ENCODE results near the gene RBM20.
"Not testable (repeated sequence)": the region's sequence is repeated elsewhere in the genome, so short reads cannot be mapped to it uniquely, and the experiment has no call there.

The RBM20 gene

DNA sequence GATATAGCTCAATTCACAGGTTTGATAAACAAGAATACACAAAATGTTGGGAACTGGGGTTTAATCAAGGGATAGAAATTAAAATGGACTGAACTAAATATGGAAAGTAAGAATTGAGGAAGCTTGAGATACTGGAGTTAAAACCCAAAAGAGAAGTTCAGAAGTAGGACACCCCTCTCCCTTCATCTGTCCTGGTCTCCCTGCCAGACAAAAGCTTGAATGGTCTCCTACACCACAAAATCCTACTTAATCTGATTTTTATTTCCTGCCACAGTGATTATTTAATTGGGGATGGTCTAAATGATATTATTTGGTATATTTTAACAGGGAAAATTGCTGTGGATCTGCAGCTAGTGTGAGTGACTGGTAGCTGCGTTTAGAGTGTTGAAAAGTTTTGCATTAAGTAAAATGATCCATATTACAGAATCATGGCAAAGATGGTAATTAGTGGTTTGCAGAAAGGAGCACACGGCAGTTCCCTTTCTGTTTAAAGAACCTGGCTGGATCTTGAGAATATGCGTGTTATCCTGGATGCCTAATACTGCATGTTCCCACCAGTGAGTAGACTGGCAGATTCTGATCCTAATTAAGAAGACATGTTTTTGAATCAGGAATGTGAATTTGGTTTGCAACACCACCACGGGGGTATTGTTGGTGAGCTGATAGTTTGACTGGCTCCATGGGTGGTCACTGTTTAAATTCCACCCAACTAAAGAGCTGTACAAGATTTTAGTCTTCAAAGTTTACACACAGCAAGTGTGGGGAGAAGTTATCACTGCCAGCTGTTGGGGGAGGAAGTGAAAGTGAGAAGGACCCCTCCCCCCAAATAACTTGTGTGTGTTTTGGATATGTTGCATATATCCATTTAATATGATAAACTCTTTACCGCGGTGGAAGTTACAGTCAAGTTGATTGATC lies 5.5 kb downstream of the RBM20 start:
- DNase-seq (ENCODE audit: low spot score), result no peak

DNA sequence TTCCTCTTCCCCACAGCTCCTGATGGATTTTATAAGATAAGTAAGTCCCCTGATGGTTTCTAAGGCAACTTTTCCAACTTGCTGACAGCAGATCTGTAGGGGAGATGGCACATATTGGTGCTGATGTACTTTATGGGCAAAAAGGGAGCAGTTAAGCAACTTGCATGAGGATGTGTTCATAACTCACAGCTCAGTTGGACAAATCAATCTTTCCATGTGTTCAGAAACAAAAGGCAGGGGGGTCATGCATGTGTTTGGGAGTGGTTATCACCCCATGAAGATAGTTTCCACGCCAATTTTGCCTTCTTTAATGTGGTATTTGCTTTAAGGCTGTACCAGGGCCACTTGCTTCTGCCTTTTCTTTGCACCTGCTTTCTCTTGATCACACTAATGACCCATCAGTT lies 6.1 kb downstream of the RBM20 start:
- DNase-seq (ENCODE audit: low spot score), result no peak

DNA sequence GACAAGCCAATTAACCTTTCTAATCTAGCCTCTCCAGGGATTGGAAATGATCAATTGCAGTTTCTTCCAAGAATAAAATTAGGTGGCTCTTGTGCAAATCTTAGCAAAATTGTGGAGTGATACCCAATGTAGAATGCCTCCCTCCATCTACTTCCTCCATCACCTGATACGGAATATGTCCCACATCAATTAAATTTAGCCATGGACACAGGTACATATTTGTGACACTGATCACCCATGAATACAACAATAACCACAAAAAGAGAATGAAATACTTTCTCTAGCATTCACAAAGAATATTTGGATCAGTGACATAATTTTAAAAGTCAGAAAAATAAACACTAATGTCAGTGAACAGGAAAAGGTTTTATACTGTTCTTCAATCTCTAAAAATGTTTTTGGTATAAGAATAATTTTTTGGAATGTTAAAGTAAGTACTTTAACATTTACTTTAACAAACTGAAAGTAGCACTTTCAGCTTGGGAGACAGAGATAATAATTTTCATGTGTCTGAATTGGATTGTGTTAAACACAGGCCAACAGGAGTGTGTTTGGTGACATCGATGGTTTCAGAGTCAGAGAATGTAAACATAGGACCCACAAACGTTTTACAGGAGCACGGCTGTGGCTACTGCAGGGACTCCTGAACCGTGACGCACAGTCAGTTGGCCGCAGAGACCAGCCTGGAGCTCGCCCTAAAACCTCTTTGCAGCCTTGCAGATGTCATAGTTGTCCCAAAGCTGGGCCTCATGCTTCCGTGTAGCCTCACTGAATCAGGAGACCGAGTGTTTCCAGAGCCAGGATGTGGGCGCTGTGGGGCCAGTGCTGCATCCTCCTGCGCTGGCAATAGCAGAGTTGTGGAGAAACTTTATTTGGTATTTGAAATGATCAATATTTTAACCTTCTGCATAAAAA lies 7.2 kb downstream of the RBM20 start:
- no peak for DNase-seq (ENCODE audit: low spot score)

DNA sequence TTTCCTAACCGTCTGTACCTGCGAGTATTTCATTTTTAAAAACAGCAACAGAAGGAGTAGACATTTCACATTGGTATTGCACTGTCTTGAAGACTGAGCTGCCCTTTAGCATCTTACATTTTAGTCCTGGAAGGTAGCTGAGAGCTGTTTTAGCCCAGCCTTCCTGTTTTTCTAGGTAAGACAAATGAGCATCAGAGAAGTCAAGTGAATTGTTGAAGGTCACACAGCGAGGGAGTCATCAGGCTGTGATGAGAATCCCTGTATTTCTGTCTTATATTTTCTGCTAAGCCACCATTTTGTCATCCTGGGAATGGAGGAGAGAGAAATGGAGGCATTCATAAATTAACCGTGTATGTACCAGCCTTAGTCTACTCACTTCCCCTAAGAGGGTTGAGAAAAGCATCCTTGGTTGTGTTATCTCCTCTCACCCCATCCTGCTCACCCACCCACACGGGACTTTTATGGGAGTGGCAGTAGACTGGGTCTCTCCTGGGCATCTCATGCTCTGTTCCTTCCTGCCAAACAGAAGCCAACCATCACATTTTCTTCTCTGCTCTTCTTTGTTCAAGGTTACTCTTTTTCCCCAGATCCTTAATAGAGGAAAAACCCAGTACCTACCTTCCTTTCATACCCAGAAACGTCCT lies 8.5 kb downstream of the RBM20 start:
- DNase-seq (ENCODE audit: low spot score), result no peak

DNA sequence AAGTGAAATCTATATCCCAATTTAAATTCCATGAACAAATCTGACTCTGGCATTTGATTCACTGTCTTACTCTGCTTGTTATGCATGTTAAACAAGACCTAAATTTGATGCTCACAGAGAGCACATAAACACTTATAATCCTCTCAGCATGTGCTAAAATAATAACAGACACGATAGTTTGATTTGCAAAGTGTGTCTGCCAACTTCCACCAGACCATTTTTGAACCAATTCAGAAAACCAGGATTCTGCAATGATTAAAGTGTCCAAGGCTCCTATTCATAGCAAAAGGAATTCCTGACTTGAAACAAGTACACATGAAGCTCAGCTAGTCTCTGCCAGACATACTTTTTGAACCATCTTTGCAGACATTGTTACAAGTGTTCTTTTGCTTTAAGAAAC lies 11.2 kb downstream of the RBM20 start:
- no peak for DNase-seq (ENCODE audit: low spot score)

DNA sequence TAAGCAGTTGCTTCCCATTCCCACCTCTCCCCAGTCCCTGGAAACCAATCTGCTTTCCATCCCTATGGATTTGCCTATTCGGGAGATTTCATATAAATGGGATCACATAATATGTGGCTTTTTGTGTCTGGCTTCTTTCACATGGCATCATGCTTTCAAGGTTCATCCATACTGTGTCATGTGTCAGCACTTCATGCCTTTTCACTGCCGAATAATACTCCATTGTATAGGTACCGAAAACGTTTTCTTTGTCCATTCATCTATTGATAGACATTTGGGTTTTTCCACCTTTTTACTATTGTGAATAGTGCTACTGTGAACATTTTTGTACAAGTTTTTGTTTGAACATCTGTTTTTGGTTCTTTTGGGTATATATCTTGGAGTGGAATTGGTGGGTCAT lies 12.5 kb downstream of the RBM20 start:
- no peak for DNase-seq (ENCODE audit: low spot score)

DNA sequence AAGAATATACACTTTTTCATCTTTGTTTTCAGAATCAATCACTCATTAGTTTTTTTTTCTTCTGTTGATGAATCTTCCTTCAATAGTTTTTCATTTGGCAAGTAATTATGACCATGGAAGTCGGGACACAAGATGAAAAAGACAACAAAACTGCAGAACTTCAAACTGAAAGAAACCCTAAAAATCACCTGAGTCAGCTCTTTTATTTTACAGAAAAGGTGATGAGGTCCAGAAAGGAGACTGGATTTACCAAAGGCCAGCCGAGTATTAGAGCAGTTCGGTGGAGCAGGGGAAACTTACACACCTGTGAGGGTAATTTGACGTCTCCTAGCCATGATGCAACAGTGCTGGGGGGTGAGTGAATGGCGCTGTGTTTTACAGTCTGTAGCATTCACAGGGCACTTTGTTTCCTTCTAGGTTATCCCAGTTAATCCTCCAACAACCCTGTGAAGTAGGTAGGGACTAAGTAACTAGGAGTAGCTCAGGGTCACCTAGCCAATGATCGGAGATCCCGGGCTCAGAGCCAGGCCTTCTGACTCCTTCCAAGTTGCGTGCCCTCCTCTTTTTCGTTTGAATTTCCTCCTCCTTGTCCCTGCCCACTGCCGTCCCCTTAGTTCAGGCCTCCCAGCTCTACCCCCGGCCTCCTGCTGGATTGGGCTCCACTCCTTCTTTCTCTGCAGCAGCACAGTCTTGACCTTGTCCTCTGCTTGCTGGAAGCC lies 14.0 kb downstream of the RBM20 start:
- DNase-seq (ENCODE audit: low spot score), result no peak

DNA sequence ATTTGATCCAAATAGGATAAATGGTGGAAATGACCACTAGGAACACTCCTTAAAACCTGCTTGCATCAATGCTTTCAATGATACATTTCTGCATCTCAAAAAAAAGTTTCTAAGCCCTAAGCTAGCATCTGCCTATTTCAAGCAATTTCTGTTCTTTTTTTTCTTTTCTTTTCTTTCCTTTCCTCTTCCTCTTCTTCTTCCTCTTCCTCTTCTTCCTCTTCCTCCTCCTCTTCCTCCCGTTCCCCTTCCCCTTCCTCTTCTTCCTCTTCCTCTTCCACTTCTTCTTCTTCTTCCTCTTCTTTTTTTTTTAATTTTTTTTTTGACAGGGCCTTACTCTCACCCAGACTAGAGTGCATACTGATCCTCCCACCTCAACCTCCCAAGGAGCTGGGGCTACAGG lies 15.4 kb downstream of the RBM20 start:
- no peak for DNase-seq (ENCODE audit: low spot score)

DNA sequence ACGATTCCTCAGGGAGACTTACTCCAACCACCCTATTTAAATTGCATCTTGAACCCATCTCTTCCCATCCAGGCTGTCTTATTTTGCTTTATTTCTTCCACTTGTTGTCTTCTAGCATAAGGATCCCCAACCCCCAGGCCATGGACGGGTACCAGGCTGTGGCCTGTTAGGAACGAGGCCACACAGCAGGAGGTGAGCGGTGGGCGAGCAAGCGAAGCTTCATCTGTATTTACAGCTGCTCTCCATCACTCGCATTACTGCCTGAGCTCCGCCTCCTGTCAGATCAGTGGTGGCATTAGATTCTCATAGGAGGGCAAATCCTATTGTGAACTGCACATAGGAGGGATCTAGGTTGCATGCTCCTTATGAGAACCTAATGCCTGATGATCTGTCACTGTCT lies 16.2 kb downstream of the RBM20 start:
- DNase-seq (ENCODE audit: low spot score), result not testable (repeated sequence)

DNA sequence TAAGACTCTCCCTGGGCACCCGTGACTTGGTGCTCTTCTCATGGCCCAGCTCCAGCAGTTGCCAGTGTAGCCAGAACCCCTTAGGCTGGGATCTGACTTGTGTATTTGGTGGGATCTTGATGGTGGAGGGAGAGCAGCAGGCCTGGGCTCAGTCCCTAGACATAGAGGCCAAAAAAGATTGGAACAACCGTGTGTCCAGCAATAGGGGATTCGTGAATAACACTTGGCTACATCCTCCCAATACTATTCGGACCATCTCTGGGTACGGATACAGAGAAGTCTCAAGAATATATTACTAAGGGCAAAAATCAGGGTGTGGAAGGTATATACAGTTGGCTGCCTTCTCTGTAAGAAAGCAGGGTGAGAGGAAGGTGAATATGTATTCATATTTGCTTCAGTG lies 17.2 kb downstream of the RBM20 start:
- no peak for DNase-seq (ENCODE audit: low spot score)

DNA sequence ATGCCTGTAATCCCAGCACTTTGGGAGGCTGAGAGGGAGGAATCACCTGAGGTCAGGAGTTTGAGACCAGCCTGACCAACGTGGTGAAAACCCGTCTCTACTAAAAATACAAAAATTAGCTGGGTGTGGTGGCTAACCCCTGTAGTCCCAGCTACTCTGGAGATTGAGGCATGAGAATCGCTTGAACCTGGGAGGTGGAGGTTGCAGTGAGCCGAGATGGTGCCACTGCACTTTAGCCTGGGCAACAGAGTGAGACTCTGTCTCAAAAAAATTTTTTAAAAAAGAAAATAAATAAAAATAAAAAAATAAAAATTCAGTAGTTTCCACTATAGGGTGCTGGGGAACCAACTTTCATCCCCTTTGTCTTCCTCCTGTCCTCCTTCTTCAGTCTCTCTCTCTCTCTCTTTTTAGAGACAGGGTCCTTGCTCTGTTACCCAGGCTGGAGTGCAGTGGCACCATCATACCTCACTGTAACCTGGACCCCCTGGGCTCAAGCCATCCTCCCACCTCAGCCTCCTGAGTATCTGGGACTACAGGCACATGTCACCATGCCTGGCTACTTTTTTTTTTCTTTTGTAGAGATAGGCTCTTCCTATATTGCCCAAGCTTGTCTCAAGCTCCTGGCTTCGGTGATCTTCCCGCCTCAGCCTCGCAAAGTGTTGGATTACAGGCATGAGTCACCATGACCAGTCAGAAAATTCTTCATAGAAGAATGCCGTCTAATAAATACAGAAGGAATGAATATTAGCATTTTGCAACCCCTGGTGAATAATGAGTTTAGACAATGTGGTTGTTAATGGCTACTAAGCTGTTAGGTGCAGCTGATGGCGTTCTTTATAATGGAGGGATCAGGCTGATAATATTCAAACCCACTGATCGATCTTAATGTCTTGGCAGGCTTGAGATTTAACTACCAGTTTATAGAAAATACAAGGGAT lies 20.6 kb downstream of the RBM20 start:
- DNase-seq (ENCODE audit: low spot score), result no peak

DNA sequence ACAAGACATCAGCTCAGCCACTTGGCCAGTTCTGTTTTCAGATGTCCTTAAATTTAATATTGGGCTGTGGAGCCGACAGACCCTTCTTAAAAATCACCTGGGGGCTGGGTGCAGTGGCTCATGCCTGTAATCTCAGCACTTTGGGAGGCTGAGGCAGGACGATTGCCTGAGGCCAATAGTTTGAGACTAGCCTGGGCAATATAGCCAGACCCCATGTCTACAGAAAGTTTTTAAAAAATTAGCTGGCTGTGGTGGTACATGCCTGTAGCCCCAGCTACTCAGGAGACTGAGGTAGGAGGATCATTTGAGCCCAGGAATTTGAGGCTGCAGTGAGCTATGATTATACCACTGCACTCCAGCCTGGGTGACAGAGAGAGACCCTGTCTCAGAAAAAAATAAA lies 22.1 kb downstream of the RBM20 start:
- not testable (repeated sequence) for DNase-seq (ENCODE audit: low spot score)

DNA sequence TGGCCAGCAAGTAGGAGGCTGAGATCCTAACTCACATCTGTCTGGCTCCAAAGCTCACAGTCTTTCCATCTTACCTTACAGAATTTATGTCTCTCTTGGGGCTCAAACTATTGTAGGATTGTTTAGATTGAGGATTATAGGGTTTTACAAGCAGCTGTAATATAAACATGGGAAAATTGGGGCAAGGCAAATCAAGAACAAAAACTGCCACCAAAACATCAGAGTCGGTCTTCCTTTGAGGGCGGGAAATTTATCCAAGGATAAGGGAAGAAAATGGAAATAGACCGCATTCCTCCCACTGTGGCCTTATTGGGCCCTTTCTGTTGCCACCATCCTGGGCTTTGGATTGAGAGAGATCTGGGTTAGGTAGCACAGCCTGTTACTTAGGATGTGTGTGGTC lies 22.5 kb downstream of the RBM20 start:
- DNase-seq (ENCODE audit: low spot score), result no peak

DNA sequence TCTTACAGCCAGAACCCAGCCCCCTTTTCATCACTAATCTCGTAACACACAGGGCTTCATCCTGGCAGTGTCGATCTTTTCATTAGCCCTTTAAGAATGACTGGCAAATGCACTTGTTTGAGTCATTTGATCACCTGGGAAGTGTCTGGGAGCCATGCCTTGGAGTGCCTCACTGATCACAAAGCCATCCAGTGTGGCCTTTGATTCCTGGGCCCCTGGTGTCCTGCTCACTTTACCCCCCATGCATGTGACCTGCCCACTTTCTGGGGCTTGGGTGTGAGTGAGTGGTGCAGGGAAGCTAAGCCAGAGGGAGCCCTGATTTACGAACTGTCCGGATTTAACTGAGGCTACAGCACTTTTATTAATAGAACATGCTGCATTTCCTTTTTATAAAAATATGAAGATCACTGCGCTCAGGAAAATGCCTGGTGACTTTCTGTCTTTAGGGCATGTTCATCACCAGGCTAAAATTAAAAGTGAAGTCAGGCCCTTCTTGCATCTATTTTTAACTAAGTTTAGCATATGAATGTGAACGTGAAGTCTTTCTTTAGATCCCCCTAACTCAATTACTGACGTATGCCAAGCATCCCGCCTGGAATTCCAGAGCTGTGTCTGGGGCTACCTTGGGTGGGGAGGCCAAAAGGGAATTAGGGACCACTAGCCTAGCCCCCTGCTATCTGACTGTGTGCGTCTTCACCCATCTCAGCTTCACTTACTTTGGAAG lies 23.6 kb downstream of the RBM20 start:
- DNase-seq (ENCODE audit: low spot score), result no peak

DNA sequence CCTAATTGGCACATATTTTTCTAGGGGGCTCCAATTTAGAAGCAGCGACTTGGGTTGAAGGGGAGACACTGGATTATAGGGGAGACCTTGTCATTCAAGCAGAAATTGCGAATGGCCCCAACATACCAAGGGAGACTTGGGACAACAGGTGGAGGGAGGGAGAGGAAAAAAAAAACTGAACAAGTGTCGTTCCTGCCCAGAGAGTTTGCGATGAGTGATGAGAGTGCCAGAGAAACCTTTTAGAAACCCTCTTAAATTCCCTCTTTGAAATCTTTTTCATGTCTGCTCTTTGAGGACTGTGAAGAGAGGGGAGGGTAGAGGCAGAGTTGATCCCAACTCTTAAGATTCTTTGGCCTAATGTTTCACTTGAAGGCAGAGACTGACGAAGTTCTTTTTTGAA lies 24.3 kb downstream of the RBM20 start:
- no peak for DNase-seq (ENCODE audit: low spot score)

DNA sequence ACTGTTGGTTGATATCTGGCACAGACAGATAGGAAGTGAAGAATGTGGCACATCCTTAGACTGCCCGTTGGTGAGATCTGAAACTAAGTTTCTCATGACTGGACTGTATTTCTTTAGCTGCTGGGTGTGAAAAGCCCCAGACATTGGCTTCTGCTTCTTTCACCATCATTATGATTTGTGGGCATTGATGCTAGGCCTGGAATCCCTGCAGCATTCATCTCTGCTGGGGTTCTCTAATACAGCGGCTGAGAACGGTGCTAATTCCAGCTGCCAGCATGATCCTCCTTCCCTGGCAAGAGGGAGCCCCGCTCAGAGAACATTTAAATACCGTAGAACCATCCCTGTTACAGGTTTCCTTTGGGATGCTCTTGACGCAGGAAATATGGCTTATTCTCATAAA lies 26.2 kb downstream of the RBM20 start:
- no peak for DNase-seq (ENCODE audit: low spot score)

DNA sequence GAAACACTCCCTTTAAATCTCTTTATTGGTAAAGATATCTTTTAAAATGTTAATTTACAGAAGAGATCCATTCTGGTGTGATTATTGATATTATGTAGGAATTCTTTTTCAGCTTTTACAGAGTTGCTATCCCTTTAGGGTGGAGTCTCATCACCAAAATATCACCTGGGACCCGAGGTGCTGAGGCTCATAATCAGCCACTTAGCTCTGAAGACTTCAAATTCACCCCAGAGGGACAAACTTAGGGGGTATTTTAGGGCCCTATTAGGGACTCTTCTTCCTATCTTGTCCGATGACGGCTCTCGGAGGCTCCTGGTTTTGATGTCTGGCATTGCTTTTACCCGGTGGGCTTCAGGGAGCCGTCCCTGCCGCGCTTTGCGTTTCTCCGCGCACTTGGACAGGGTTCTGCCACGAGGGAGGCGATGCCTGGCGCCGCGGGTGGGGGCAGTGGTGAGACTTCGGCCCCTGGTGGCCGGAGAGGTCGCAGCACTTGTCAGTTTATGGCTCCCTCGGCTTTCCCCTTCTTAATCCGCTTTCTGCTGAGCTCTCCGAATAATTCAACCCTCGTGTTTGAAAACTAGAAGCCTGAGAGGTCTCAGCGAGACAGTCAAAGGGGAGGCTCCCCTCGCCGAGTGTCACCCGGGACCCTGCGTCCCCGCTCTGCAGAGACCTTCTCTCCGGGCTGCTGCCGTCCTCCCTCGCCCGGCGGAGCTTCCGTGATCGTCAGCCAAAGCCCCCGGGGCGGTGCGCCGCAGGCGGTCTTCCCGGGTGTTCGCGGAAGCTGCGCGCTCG lies 27.8 kb downstream of the RBM20 start:
- DNase-seq (ENCODE audit: low spot score), result peak; percentile 59

DNA sequence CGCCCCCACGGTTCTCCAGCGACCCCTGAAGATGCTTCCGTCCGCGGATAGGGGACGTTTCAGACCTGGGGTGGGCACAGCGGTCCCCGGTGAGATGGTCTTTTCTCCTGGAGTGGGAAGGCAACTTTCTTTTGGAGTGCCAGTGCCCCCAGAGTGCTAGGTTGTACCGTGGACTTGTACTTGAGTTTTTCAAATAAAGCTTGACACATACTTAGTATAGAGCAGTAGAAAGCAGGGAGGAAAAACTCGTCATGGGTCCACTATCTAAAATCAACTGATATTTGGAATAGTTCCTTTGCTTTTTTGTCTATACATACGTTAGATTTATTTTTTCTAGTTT lies 28.4 kb downstream of the RBM20 start:
- DNase-seq (ENCODE audit: low spot score), result no peak

DNA sequence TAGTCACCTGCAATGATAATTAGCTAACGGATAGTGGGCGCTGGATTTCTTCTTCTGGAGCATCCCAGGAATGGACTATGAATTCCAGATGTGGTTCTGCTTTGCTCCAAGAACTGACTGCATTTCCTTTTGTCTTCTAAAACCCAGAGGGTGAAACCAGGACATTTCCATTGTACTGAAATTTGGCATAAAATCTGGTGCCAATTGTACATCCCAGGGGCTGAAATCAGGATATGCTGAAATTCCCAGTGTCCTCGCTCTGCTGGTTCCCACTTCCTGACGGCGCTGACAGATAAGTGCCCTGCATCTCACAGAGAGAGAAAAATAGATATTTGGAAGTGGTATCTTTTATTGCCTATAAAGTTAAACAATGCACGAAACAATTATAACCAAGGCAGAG lies 31.9 kb downstream of the RBM20 start:
- DNase-seq (ENCODE audit: low spot score), result no peak
